Mammary microvascular endothelial cell (primary cell): Measurements from ENCODE around the gene TFB1M. TPM values are rescaled to one million over a fixed set of nuclear protein-coding genes. Genes with fewer than 3 reads are reported as not detected.

Experiments
- total RNA-seq: library from RNA; depleted of rRNA; stranded (reverse); fragments of >200 nt; gene quantifications from 2 replicates; pipeline ENCODE4 v1.2.3, GENCODE V29; 2015

Gene TFB1M
- total RNA-seq: 28.8 and 33.9 TPM in 2 replicates

DNA sequence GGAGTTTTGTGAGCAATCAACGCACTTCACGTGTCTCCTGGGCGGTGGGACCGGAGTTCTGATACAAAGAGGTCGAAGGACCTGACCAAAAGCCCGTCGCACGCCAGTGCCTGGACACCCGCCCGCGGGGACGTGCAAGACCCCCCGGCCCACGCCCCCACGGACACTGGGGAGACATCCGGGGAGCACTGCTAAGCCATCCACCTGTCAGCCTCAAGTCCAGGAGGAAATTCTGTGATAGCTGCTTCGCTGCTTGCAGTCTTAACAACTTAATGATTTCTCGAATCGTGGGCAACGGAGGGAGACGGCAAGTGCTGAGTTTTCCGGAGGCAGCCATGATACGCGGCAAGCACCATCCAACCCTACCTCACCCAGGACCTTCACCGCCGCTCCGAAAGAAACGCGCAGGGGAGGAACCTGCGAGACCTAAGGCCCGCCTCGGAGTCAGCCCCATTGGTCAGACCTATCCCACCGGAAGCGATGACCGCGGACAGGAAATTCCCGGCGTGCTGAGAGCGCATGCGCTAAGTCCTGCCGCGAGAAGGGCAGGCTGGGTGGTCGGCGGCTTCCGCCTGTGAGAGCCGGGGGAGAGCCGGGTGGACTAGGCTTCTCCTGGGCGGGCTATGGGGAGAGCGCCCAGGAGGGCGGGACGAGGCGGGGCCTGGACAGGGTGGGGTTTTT is at the start of gene TFB1M:
Gene TFB1M, minus strand, starts transcription at position 393 of the 681 bp plus-strand sequence. Its CDS starts 56 bp downstream, at position 337.

DNA sequence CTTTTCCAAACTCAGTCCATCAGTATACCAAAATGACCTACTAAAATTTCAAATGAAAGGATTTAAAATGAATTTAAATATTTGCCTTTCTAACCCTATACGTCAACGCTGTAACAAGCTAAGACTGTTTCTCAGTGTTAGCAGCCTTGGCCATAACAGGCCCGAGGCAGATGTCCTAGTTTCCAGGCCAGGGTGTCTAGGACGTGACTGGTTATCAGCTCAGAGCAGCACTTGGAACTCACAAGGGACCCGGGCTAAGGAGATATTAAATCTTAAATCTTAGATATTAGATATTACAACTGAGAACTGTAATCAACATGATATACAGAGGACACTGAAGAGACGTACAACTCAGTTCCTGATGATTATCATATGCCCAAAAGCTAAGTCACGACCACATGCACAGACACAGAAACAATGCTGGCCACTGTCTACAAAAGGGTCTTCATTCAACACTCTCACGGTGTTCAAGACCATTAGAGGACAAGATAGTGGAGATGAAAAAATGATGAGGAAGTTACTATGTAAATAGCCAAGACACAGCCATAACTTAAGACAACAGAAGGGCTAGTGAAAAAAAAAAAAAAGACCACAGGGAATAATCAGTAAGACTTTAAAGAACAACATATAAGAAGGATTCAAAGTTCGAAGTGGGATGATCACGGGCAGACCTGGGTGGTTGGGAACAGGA is 50.8 kb downstream of the TFB1M start, which contains the start of gene CLDN20:
Gene CLDN20, plus strand, starts transcription at position 641 of the 691 bp plus-strand sequence. CDS start 11,707 bp downstream, outside the sequence.

Other genes with a start within 250 kb of the TFB1M start
- gene CLDN20, start 50.5 kb downstream of the TFB1M start, total RNA-seq: not detected in 2 replicates
- not detected in 2 replicates for gene NOX3, start 141.4 kb upstream of the TFB1M start, total RNA-seq